ENCODE measurements around the gene NID1.

DNA sequence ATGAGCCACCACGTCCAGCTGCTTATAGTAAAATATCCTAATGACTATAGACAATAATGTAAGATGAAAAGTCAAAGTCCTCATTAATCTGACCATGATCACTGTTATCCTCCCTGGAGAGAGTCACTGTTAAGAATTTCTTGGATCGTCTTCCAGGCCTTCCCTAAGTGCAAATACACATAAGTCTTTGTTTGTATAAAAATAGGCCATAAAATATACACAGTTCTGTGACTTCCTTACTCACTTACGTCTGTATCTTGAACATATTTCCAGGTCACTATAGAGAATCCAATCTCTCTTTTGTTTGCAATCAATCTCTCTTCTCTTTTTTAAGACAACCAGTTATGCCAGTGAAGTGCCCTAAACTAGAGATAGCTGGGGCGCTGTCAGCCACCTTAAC lies 109.1 kb downstream of the NID1 start:
- TF ChIP-seq, protein P1, sequence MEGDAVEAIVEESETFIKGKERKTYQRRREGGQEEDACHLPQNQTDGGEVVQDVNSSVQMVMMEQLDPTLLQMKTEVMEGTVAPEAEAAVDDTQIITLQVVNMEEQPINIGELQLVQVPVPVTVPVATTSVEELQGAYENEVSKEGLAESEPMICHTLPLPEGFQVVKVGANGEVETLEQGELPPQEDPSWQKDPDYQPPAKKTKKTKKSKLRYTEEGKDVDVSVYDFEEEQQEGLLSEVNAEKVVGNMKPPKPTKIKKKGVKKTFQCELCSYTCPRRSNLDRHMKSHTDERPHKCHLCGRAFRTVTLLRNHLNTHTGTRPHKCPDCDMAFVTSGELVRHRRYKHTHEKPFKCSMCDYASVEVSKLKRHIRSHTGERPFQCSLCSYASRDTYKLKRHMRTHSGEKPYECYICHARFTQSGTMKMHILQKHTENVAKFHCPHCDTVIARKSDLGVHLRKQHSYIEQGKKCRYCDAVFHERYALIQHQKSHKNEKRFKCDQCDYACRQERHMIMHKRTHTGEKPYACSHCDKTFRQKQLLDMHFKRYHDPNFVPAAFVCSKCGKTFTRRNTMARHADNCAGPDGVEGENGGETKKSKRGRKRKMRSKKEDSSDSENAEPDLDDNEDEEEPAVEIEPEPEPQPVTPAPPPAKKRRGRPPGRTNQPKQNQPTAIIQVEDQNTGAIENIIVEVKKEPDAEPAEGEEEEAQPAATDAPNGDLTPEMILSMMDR (IDR thresholded peaks at IDR 0.05; ENCODE audit: low read length): no peak
- TF ChIP-seq EZH2phosphoT487 (IDR thresholded peaks at IDR 0.05; ENCODE audit: low read length): no peak
- no peak for TF ChIP-seq EZH2 (optimal IDR thresholded peaks at IDR 0.05; ENCODE audit: low read depth, low read length)
